ENCODE data around the gene TYW5. TPM values are rescaled to one million over a fixed set of nuclear protein-coding genes. Genes with fewer than 3 reads are reported as not detected.
A peak's percentile ranks its signal among the peaks of the same experiment; 100 is the strongest.

Gene TYW5
- total RNA-seq, 4 donors from 2014 or later = 4.9 to 27.1 (median 11.4) TPM

DNA sequence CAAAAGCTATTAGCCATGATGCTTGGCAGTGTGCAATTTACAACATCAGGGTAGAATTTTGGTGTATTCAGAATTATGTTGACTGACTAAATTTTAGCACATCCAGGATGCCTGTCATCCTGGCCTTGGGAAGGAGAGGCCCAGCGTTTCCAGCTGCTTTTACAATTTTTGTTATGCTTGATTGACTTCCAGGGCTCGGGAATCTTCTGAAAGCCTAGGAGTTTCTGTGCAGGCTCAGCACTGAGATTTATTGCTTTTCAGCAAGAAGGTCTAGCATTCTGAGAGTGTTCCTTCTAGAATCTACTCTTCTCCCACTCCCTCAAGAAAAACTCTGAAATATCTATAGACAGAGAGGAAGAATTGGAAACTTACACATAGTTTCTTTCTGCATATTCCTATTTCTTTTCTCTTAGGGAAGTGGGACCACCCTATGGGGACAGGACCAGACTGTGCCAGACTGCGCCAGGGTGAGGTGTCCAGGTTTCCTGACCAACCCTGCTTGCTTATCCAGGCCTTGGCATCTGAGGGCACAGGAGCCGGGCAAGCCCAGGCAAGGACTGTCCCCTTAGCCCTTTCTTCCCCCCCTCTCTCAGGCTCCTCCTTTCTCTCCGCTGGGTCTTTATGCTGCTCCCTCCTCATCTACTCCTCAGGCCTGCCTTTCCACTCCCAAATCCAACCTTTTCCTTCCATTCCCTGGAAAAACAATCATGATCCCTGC lies 27.0 kb upstream of the TYW5 start:
- DNase-seq = no peak
- intact Hi-C loops (cut with DNase I; ENCODE audit: low total_unique reads) = loop anchor here (5.0 kb wide), 1 partner anchor 495 kb away; no protein-coding TSS in a partner anchor
- WGBS, 2 donors (ENCODE audit: low coverage in 1 of 2) = 86% methylated on average over 5 of the region's 5 CpGs; no CpG with 5 or more reads in 1 of the 2 donors

DNA sequence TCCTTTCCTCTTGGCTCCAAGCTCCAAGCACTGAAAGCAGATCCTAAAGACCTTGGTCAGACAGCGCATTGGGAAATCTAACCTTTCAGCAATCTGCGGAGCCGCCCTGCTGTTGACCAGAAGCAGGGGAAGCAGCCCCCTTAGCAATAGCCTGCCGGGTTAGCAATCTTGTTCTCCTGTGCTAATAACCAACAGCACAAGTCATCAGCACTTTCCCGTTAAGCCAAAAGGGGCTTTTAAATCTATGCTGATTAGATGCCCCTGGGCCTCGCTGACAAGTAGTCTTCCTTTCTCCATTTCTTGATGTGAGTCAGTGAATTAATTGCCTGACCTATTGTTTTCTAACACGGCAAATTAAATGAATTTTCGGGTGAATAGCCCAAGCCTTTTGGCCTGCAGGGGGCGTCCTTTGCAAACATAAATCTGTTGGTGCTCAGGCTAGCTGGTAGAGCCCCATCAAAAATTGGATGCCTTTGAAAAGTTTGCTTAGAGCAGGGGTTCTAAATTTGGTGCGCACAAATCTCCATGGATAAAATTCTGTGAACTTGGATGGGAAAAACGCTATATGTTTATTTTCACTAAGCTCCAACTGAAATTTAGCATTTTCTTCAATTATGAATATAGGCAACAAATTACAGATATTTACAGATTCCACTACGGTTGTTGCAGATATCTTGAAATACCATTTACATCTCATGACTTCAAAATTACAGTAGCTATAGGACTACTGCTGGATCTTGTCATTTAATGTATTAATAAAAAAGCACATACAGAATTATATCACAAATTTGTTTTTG lies 24.7 kb upstream of the TYW5 start:
- no peak for TF ChIP-seq POLR2A (IDR thresholded peaks at IDR 0.05)
- TF ChIP-seq, protein P1, sequence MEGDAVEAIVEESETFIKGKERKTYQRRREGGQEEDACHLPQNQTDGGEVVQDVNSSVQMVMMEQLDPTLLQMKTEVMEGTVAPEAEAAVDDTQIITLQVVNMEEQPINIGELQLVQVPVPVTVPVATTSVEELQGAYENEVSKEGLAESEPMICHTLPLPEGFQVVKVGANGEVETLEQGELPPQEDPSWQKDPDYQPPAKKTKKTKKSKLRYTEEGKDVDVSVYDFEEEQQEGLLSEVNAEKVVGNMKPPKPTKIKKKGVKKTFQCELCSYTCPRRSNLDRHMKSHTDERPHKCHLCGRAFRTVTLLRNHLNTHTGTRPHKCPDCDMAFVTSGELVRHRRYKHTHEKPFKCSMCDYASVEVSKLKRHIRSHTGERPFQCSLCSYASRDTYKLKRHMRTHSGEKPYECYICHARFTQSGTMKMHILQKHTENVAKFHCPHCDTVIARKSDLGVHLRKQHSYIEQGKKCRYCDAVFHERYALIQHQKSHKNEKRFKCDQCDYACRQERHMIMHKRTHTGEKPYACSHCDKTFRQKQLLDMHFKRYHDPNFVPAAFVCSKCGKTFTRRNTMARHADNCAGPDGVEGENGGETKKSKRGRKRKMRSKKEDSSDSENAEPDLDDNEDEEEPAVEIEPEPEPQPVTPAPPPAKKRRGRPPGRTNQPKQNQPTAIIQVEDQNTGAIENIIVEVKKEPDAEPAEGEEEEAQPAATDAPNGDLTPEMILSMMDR (IDR thresholded peaks at IDR 0.05) = peak; percentile 88 to 92 (median 90)
- Histone ChIP-seq H3K4me3 (no peak overlapping the region), H3K9me3 (no peaks in the 10 kb centered on the region), H3K27me3 (no peaks in the 10 kb centered on the region), H3K27ac (no peak overlapping the region), H3K4me1 (peaks cover 0 to 20% (median 7%) of the 10 kb centered on the region in 4 donors), H3K36me3 (no peaks in the 10 kb centered on the region)
- peak; percentile 87 for DNase-seq
- in situ Hi-C loops (cut with MboI; ENCODE audit: low pct_ligation_motif_present in 1 of 4, low pct_unique_long_range_greater_than_20kb in 1 of 4, low sequenced_read_pairs in 3 of 4) = loop anchor here (5.0 to 25.0 kb wide), 6 partner anchors 307 to 505 kb away; partner anchors contain the start of gene SPATS2L (in 1 of the 4)
- WGBS, 2 donors (ENCODE audit: low coverage in 1 of 2) = 23 to 26% methylated on average over 5 to 12 of the region's 12 CpGs
- intact Hi-C loops (cut with DNase I; ENCODE audit: low total_unique reads) = loop anchor here (5.0 kb wide), 1 partner anchor 497 kb away; no protein-coding TSS in a partner anchor

More for the DNA sequence above, 27.0 kb upstream of the TYW5 start:
- peaks cover 0 to 20% (median 7%) of the 10 kb centered on the region in 4 donors for H3K4me1 ChIP-seq
- H3K27ac ChIP-seq = no peak overlapping the region
- H3K9me3 ChIP-seq = no peaks in the 10 kb centered on the region
- no peaks in the 10 kb centered on the region for H3K36me3 ChIP-seq
- no peak for TF ChIP-seq POLR2A (IDR thresholded peaks at IDR 0.05)
- TF ChIP-seq, protein P1 (IDR thresholded peaks at IDR 0.05) = no peak
- no peak for TF ChIP-seq POLR2AphosphoS5 (IDR thresholded peaks at IDR 0.05)
- TF ChIP-seq EP300 (IDR thresholded peaks at IDR 0.05; ENCODE audit: low read depth) = no peak
- H3K27me3 ChIP-seq = no peaks in the 10 kb centered on the region
- in situ Hi-C loops (cut with MboI; ENCODE audit: low pct_ligation_motif_present in 1 of 4, low pct_unique_long_range_greater_than_20kb in 1 of 4, low sequenced_read_pairs in 3 of 4) = loop anchor here (5.0 to 25.0 kb wide), 5 partner anchors 305 to 500 kb away; partner anchors contain the start of gene SPATS2L (in 1 of the 4)
- no peak overlapping the region for H3K4me3 ChIP-seq

DNA sequence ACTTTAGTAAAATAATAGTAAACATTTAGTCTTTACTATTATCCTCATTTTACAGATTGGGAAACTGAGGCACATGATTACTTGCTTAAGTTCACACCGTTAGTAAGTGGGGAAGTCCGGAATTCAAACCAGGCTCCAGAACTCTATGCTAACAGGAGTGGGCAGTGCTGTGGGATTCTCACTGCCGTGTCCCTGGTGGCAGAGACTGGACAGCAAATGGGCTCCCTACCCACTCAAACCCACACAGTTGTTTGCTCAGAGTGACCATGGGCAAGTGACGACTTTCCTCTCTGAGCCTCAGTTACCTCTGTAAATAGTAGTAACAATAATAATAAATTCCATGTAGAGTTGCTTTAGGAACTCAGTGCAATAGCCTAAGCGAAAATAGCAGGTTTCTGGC lies 24.1 kb upstream of the TYW5 start:
- no peak for TF ChIP-seq EP300 (IDR thresholded peaks at IDR 0.05; ENCODE audit: low read depth)
- TF ChIP-seq POLR2AphosphoS5 (IDR thresholded peaks at IDR 0.05) = no peak
- intact Hi-C loops (cut with DNase I; ENCODE audit: low total_unique reads) (no loop called here), in situ Hi-C loops (cut with MboI; ENCODE audit: low pct_ligation_motif_present in 1 of 4, low pct_unique_long_range_greater_than_20kb in 1 of 4, low sequenced_read_pairs in 3 of 4) (loop anchor here in 3 of 4 donors (5.0 to 25.0 kb wide), 4 partner anchors 308 to 505 kb away; partner anchors contain the start of gene SPATS2L (in 1 of the 3))
- Histone ChIP-seq H3K27ac (no peak overlapping the region), H3K9me3 (no peaks in the 10 kb centered on the region), H3K4me3 (no peak overlapping the region), H3K4me1 (peaks cover 0 to 20% (median 7%) of the 10 kb centered on the region in 4 donors), H3K27me3 (no peaks in the 10 kb centered on the region), H3K36me3 (no peaks in the 10 kb centered on the region)
- 64 to 84% methylated on average over 5 of the region's 5 CpGs for WGBS, 2 donors (ENCODE audit: low coverage in 1 of 2)
- no peak for DNase-seq

DNA sequence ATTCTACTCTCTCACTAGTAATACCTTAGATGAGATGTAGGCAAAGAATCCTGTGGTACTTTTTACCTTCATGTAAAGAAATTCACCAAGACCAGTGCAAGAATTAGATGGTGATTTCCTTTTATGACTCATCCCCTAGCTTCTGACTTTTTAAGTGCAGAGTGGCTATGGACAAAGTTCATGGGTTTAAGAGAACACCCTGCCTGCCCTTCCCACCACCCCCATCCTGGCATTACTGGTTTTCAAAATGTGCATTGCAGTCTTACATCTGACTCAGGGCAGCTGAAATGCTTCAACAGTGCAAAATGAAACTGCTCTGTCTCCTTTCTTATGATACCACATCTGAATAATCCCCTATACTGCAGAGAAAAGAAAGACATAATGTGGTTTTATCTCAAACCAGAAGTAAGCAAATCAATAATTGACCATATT lies 22.7 kb upstream of the TYW5 start:
- peaks cover 0 to 20% (median 7%) of the 10 kb centered on the region in 4 donors for H3K4me1 ChIP-seq
- peak overlapping the region; percentile 23 to 50 (median 36) for H3K27ac ChIP-seq
- DNase-seq = peak; percentile 67
- no peaks in the 10 kb centered on the region for H3K9me3 ChIP-seq
- H3K27me3 ChIP-seq = no peaks in the 10 kb centered on the region
- H3K36me3 ChIP-seq = no peaks in the 10 kb centered on the region
- in situ Hi-C loops (cut with MboI; ENCODE audit: low pct_ligation_motif_present in 1 of 4, low pct_unique_long_range_greater_than_20kb in 1 of 4, low sequenced_read_pairs in 3 of 4) = loop anchor here in 3 of 4 donors (5.0 to 25.0 kb wide), 4 partner anchors 309 to 507 kb away; partner anchors contain the start of gene SPATS2L (in 1 of the 3)
- no peak overlapping the region for H3K4me3 ChIP-seq
- intact Hi-C loops (cut with DNase I; ENCODE audit: low total_unique reads) = no loop called here
- TF ChIP-seq, protein P1 (IDR thresholded peaks at IDR 0.05) = no peak
- TF ChIP-seq EP300 (IDR thresholded peaks at IDR 0.05; ENCODE audit: low read depth) = no peak
- TF ChIP-seq POLR2A (IDR thresholded peaks at IDR 0.05) = no peak
- TF ChIP-seq POLR2AphosphoS5 (IDR thresholded peaks at IDR 0.05) = peak in 1 of 3 donors; percentile 14
